SW480 (cell line): Measurements from ENCODE around the gene PPP1R37.
A peak's percentile ranks its signal among the peaks of the same experiment; 100 is the strongest.
"Not testable (repeated sequence)": the region's sequence is repeated elsewhere in the genome, so short reads cannot be mapped to it uniquely, and the experiment has no call there.

Experiments used
- DNase-seq: peaks from one replicate; pipeline ENCODE4 v3.0.0-alpha.2; 2016; ENCODE audit warnings: low spot score

PPP1R37 gene

GRCh38 chr19:45115809-45116615 lies 23.0 kb downstream of the PPP1R37 start:
- DNase-seq: no peak

GRCh38 chr19:45117167-45117594 lies 24.2 kb downstream of the PPP1R37 start:
- DNase-seq: peak; percentile 62

- DNase-seq: no peak
These were observed 24.7 kb downstream of the PPP1R37 start for GRCh38 chr19:45117671-45118070.

GRCh38 chr19:45118106-45118505 lies 25.1 kb downstream of the PPP1R37 start:
- no peak for DNase-seq

- not testable (repeated sequence) for DNase-seq
These were observed 25.8 kb downstream of the PPP1R37 start for GRCh38 chr19:45118591-45119355.

- DNase-seq: no peak
These were observed 26.6 kb downstream of the PPP1R37 start for GRCh38 chr19:45119582-45119981.

GRCh38 chr19:45121827-45122345 lies 28.9 kb downstream of the PPP1R37 start:
- no peak for DNase-seq

GRCh38 chr19:45122832-45123231 lies 29.9 kb downstream of the PPP1R37 start:
- no peak for DNase-seq

- no peak for DNase-seq
These were observed 30.5 kb downstream of the PPP1R37 start for GRCh38 chr19:45123440-45123850.

GRCh38 chr19:45124021-45124420 lies 31.0 kb downstream of the PPP1R37 start:
- no peak for DNase-seq

- no peak for DNase-seq
These were observed 32.4 kb downstream of the PPP1R37 start for GRCh38 chr19:45125360-45125759.

- peak; percentile 72 for DNase-seq
These were observed 33.1 kb downstream of the PPP1R37 start for GRCh38 chr19:45125975-45126493.

- DNase-seq: no peak
These were observed 33.7 kb downstream of the PPP1R37 start for GRCh38 chr19:45126654-45127053.

- no peak for DNase-seq
These were observed 35.2 kb downstream of the PPP1R37 start for GRCh38 chr19:45128146-45128545.

- no peak for DNase-seq
These were observed 35.8 kb downstream of the PPP1R37 start for GRCh38 chr19:45128806-45129205.

- DNase-seq: no peak
These were observed 37.3 kb downstream of the PPP1R37 start for GRCh38 chr19:45130236-45130635.

- peak; percentile 97 for DNase-seq
These were observed 38.1 kb downstream of the PPP1R37 start for GRCh38 chr19:45130888-45131615.

- DNase-seq: no peak
These were observed 40.7 kb downstream of the PPP1R37 start for GRCh38 chr19:45133661-45134060.

- DNase-seq: no peak
These were observed 42.4 kb downstream of the PPP1R37 start for GRCh38 chr19:45135176-45135885.

GRCh38 chr19:45136507-45137178 lies 43.7 kb downstream of the PPP1R37 start:
- no peak for DNase-seq
